GM04503 (cell line): ENCODE data around the gene SYT9.

Source experiments
- DNase-seq: peaks from one replicate; pipeline ENCODE4 v3.0.0-alpha.2; 2012; ENCODE audit warnings: low read depth

The SYT9 gene

DNA sequence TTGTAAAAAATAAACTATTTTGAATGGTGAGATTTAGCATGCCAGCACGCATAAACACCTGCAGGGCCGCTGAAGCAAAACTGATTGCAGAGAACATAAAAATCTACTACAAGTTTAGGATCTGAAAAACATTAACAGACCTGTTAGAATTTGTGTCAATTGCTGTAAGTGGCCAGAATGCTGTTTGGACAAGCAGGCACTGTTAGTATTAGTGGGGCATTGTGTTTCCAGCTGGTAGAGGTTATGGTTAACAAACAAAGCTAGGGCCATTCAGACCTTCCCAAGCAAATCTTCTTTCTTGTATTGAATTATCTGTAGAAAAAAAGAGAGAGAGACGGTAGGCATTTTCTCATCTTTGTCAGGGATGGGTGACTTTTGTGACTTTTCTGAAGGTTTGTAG is 176.0 kb downstream of the SYT9 start:
- no peak for DNase-seq

DNA sequence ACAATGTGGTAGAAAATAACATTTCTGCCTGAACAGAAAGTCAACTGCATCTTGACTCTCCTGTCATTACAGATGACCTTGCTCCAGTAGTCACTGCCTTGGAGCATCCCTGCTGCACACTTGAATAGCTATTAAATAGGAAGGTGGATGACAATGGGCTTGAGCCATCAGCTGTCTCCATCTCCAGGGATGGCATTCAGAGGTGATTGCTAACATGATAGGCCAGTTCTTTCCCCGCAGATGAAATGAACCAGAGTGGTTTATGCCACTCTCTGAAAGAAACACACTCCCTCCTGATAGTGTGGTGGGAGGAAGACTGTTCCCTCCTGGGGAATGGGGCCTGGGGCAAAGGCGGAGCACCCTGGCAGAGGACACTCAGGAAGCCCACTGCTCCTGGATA is 176.5 kb downstream of the SYT9 start:
- no peak for DNase-seq

- no peak for DNase-seq
Observed at GRCh38 chr11:7430496-7430895, 178.8 kb downstream of the SYT9 start.

DNA sequence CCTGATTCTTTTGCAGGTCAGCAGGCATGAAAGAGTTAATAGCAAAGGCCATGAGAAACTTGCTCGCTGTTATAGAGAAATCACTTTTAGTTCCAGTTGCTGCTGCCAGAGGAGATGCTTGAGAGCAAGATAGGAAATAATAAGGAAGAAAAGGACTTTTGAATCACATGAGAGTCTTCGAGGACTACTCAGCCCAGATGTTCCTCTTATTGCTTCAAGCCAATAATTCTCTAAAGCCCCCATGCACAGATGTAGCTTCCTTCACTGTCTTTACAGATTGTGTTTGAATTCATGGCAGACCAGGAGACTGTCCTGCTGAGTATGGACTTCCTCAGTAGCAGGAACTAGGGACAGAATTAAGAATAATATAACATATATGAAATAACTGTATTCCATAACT is 183.5 kb downstream of the SYT9 start:
- DNase-seq: no peak

DNA sequence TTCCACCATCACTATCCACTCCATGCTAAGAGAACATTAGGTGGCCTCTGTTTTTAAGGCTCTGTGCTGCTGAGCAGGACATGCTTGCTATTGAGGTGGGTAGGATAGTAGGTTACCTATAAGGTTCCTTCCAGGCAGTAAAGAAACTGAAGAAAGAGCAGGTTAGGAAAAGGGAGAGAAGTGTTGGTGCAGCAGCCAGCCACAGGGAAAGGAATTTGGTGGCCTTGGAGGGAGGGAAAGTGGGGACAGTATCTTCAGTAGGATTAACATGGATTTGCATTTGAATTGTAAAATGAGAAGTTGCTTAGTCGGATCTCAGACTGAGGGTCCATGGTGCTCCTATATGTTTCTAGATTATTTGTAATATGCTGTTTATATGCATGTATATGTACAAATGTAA is 184.4 kb downstream of the SYT9 start:
- DNase-seq: no peak

- no peak for DNase-seq
Observed at GRCh38 chr11:7436657-7437056, 185.0 kb downstream of the SYT9 start.

DNA sequence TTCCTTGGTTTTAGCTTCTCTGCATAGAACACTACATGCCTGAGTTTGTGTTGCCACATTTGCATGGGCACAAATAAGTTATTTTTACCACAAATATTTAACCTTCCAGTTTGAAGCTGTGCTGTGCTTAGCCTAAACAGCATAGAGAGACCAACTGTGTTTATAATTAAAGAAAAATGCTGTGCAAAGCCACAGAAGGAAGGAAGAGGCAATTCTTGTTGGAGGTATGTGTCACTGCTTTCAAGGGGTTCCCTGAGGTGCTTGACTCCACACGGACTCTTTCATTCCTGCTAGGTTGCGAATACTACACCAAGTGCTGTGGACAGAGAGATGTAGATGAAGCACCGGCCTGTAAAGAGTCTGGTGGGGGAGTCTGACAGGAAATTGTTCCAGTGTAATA is 186.0 kb downstream of the SYT9 start:
- DNase-seq: peak; percentile 76

DNA sequence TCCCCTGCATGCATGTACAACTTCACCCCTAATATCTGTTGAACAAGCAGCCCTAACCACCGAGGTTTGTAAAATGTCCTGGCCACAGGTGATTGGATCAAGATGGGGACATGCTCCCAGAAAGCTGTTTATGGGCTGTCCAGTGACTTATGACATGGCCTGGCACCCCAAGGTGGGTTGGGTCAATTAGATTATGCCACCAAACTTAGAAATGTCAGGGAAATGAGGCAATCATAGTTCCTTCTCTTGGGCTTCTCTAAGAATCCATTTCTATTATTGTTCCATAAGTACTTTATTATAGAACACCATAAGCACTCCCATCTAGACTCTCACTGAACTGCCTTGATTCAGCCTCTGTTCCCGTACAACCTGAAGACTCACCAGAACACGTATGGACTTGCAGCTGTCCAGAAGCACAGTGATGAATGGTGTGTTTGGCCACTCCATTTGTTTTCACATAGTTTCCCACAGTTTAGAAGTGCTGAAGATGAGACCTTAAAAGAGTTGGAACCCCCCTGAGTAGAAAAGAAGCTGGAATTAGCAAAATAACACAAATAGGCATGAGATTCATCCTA is 188.1 kb downstream of the SYT9 start:
- no peak for DNase-seq

DNA sequence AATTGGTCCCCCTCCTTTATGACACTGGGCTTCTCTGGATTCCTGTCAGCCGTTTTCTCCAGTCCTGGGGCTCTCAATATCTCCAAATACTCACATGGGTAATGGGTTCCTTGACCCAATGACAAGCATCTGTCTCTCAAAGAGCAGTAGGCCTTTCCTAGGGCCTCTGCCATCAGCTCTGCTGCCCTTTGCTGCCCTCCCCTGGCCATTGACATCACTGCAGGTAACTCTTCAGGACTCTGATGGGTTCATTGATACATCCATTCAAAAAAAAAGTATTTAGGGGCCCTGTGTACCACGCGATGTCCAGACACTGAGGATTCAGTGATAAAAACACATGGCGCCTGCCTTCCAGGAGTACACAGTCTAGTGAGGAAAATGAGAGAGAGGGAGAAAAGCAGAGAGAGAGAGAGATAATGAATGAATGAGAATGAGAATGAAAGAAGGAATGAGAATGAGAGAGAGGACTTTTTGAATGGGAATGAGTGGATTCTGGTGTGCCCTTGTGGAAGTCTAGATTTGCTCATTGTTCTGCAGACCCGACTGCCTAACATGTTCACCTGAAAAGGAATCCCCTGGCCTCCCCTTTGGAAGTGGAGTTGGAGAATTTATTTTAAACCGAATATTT is 191.0 kb downstream of the SYT9 start:
- DNase-seq: no peak

- no peak for DNase-seq
Observed at GRCh38 chr11:7444091-7444981, 192.6 kb downstream of the SYT9 start.

- DNase-seq: no peak
Observed at GRCh38 chr11:7445564-7445963, 193.9 kb downstream of the SYT9 start.

GRCh38 chr11:7448201-7448600 is 196.5 kb downstream of the SYT9 start:
- DNase-seq: no peak

DNA sequence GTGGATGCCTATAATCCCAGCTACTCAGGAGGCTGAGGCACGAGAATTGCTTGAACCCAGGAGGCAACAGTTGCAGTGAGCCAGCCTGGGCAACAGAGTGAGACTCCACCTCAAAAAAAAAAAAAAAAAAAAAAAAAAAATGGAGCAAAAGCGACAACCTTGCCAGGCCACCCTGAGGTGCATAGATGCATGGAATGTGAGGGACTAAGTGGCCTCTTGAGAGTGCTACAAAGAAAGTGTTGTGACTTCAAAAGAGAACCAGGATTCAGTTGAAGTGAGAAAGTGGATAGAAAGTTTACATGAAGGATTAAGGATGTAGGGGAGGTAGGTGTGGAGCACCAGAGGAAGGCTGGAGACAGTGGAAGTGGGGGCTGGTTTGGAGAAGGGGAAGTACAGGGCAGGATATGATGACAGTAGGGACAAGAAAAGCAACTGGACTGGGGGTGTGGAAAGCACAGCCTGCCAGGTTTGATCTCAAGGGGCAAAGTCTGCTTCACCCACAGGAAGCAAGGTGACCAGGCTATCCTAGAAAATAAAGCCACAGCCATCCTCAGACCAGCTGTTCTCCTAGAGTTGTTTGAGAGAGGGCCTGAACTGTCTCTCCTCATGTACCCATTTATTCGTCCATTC is 197.6 kb downstream of the SYT9 start:
- no peak for DNase-seq

DNA sequence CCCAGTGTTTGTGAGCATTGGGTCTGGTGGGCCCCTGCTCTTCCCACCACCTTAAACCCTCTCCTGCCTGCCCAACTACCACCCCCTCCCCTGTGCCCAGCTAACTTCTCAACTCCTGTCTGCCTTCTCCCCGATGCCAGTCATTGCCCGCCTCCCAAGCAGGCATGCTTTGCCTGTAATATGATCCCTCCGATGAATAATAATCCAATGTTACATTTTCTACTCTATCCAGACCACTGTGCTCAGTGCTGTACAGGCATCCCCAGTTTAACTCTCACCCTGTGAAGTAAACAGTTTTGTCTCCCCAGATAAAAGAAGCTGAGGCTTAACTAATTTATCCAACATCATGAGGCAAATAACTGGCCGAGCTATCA is 198.1 kb downstream of the SYT9 start:
- DNase-seq: no peak

DNA sequence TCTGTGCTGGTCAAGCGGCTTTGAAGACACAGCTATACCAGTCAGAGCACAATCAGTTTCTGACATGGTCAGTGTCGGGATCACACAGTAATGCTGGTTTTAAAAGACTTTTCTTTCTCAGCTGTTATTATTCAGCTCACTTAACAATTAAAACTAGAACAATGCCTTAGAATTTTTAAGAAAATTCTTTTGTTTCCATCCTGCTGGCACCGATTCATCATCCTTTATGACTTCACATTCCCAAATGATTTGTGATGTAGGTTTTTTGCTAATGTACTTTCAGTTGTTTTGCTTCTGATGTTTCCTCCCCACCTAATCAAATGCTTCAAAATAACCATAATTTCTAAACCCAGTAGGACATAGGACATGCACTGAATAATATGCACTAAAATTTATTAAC is 199.1 kb downstream of the SYT9 start:
- no peak for DNase-seq

GRCh38 chr11:7451520-7451919 is 199.8 kb downstream of the SYT9 start:
- DNase-seq: no peak

DNA sequence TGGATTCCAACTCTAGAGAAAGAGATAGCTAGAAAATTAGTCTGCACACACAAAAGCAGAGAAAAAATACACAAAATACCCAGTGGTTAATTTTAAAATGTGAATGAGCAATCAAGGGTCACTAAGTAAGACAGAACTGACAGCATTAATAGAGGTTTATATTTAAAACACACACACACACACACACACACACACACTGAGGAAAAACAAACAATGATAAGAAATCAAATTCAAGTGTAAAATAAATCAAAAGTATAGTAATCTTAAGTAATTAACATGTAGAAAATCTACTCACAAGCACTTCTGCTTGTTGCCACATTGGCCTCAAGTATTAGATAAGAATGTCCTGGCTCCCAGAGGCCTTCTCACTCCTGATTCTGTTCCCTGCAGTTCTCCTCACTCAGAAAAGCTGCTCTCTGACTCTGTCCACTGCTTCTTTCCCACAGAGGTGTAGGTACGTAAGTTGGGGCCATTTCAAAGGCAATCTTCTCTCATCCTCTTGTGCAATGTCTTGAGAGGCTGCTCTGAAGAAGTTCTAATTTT is 200.3 kb downstream of the SYT9 start:
- no peak for DNase-seq

GRCh38 chr11:7454854-7455253 is 203.2 kb downstream of the SYT9 start:
- no peak for DNase-seq

GRCh38 chr11:7457211-7457610 is 205.5 kb downstream of the SYT9 start:
- peak; percentile 36 for DNase-seq

DNA sequence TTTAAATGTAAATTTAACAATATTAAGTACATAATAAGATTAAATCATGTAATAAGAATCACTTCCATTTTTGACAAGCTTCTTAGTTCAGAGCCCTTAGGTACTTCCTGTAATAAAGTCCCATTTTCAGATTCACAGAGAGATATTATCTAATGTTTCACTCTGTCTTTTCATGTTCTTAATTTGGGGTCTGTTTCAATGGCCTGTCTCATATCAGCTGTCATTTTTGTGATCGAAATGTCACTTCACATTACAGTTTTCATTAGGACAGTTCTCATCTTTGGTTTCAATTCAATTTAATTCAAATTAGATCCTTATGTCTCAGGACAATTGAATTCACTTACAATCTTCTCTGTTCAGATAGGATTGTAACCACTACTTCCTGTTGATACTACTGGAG is 211.0 kb downstream of the SYT9 start:
- no peak for DNase-seq

DNA sequence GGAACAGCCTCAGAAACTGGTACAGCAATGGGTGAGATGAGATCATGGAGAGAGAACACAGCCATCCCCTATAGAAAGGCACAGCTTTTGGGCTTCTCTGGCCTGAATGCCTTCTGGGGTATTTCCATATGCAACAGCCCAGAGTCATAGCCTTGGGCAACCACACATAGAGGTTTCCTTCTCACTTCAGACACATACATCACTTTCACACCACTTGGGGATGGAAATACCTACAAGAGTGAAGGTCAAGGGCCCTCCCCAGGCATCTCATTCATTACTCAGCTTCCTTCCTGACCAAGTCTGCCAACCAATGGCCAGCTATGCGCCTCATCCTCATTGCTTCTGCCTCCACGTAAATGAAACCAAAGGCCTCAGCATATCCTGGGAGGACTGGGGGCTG is 215.9 kb downstream of the SYT9 start:
- no peak for DNase-seq

GRCh38 chr11:7469351-7469865 is 217.7 kb downstream of the SYT9 start:
- DNase-seq: no peak
